Urinary bladder (tissue), 4 donors: Measurements from ENCODE around the gene BCL6B. TPM values are rescaled to one million over a fixed set of nuclear protein-coding genes. Genes with fewer than 3 reads are reported as not detected.

ENCODE experiments used
- DNase-seq: peaks from one replicate; pipeline ENCODE4 v3.0.0-alpha.2; 2015; ENCODE audit errors: extremely low spot score
- H3K27ac ChIP-seq: one replicate; pipeline ENCODE4 v1.5.1; 2013; ENCODE audit warnings: low read depth, mild to moderate bottlenecking, moderate library complexity
- H3K36me3 ChIP-seq: one replicate; pipeline ENCODE4 v1.6.1; 2013; ENCODE audit warnings: mild to moderate bottlenecking, moderate library complexity; ENCODE audit not compliant: insufficient read depth
- H3K4me1 ChIP-seq: one replicate; pipeline ENCODE4 v1.6.1; 2013; ENCODE audit warnings: mild to moderate bottlenecking, moderate library complexity; ENCODE audit not compliant: insufficient read depth
- H3K4me3 ChIP-seq: one replicate; pipeline ENCODE4 v1.5.1; 2013; ENCODE audit warnings: low read depth, low read length
- WGBS: extraction: QIAGEN DNeasy Blood & Tissue Kit; methylation state at CpG from one replicate; pipeline ENCODE4 v1.1.7; 2013; 5-methylcytosine and 5-hydroxymethylcytosine counted together
- polyA plus RNA-seq: library from polyadenylated mRNA; stranded (reverse); fragments of 200-250 nt; gene quantifications from one replicate; pipeline ENCODE4 v1.2.3, GENCODE V29; 2013
- total RNA-seq: library from RNA; depleted of rRNA; stranded (reverse); fragments of >200 nt; gene quantifications from one replicate; pipeline ENCODE4 v1.2.3, GENCODE V29; 2014
- donor health status: healthy with polysubstance abuse.
- donor health status: healthy.

BCL6B gene
- total and polyA plus RNA-seq, 2 donors: 9.9 to 12.5 TPM

DNA sequence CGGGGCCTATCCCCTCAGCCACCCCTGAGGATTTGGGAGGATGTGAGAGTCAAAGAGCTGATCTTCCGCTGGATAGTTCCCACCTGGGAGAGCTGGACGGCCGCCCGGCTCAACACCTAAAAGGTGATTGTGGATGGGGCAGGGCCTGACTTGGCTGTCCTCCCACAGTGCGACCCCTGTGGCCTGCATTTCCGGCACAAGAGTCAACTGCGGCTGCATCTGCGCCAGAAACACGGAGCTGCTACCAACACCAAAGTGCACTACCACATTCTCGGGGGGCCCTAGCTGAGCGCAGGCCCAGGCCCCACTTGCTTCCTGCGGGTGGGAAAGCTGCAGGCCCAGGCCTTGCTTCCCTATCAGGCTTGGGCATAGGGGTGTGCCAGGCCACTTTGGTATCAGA lies 4.5 kb downstream of the BCL6B start:
- Histone ChIP-seq H3K36me3 (no peaks in the 10 kb centered on the region), H3K4me1 (no peaks in the 10 kb centered on the region), H3K4me3 (no peak overlapping the region), H3K27ac (no peak overlapping the region)
- DNase-seq: no peak
- WGBS: 64% methylated on average over 13 of the region's 13 CpGs

GRCh38 chr17:7029096-7029495 lies 6.2 kb downstream of the BCL6B start:
- WGBS: 75% methylated on average over 3 of the region's 3 CpGs
- Histone ChIP-seq H3K27ac (no peak overlapping the region), H3K36me3 (no peaks in the 10 kb centered on the region)

DNA sequence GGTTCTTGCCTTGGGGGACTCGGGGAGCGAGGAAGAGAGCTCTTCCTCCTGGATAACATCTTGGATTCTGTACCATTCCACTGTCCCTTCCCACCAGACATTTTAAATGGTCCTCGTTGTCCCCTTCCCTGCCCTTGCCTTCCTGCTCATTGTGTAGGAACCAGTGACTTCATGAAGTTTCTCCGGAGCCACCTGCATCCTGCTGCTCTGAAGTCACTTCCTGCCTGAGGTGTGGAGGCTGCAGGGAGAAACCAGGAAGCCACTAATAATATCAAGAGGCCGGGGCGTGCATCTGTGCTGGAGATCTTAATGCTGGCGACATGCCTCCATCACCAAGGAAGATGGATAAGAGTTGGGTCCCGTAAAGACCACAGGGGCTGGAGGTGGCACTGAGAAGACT lies 6.8 kb downstream of the BCL6B start:
- no peak for DNase-seq
- H3K4me1 ChIP-seq: no peaks in the 10 kb centered on the region
- H3K36me3 ChIP-seq: no peaks in the 10 kb centered on the region
- no peak overlapping the region for H3K4me3 ChIP-seq
- no peak overlapping the region for H3K27ac ChIP-seq
- 72% methylated on average over 8 of the region's 8 CpGs for WGBS

More at GRCh38 chr17:7029096-7029495, 6.2 kb downstream of the BCL6B start:
- DNase-seq: no peak
- H3K4me3 ChIP-seq: no peak overlapping the region
- no peaks in the 10 kb centered on the region for H3K4me1 ChIP-seq

GRCh38 chr17:7034955-7035590 lies 12.2 kb downstream of the BCL6B start:
- DNase-seq: no peak
- no peaks in the 10 kb centered on the region for H3K36me3 ChIP-seq
- peaks cover 2% of the 10 kb centered on the region for H3K4me1 ChIP-seq
- 20% methylated on average over 7 of the region's 7 CpGs for WGBS
- H3K4me3 ChIP-seq: peak overlapping the region; percentile 50
- H3K27ac ChIP-seq: peak overlapping the region; percentile 60

DNA sequence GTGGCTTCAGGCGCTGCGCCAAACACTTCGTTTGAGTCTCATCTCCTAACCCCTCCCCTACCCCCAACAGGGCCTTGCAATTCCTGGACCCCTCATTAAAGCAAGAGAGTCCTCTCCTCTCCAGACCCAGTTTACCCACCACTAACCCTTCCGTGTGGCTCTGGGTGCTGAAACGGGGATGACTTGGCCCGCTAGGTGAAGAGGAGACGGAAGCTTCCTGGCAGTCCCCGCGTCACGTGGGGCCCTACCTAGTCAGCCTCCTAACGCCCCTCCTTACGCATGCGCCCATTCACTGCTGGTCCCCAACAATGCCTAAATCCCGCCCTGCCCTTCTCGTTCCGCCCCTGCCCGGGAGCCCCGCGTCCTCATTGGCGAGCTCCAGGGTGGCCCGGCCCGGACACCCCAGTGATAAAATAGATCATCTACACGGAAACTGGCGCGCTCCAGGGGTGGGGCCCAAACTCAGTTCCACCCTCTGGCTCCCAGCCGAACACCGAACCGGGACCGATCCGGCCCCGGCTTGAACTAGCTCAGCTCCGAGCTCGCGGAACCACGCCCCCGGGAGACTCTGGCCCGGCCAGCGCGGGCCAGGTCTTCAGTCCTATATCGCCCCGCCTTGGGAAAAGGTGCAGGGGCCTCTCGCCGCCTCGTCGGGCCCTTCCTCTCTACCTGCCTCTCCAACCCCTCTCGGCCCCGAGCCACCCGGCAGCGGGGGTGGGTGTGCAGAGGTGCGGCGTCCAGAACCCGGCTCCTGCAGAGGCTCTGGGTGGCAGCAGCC lies 12.9 kb downstream of the BCL6B start, which contains the start of gene SLC16A13:
TSS of gene SLC16A13 (plus strand) at position 425 of the 778 bp plus-strand sequence. CDS start 368 bp downstream, outside the sequence.
- under 1% methylated on average over 52 of the region's 52 CpGs for WGBS

GRCh38 chr17:7038025-7038862 lies 15.4 kb downstream of the BCL6B start:
- H3K4me3 ChIP-seq: no peak overlapping the region
- WGBS: 83% methylated on average over 19 of the region's 19 CpGs
- DNase-seq: no peak
- peaks cover 3% of the 10 kb centered on the region for H3K4me1 ChIP-seq
- H3K36me3 ChIP-seq: no peaks in the 10 kb centered on the region
- no peak overlapping the region for H3K27ac ChIP-seq

More for the DNA sequence above, 12.9 kb downstream of the BCL6B start, which contains the start of gene SLC16A13:
- peak within 1 kb of the TSS; percentile 60 for H3K27ac ChIP-seq
- H3K36me3 ChIP-seq: no peaks in the 10 kb centered on the region
- H3K4me3 ChIP-seq: peak within 1 kb of the TSS; percentile 50
- H3K4me1 ChIP-seq: peaks cover 2% of the 10 kb centered on the region
- peak; percentile 91 for DNase-seq

GRCh38 chr17:7039832-7040231 lies 17.0 kb downstream of the BCL6B start:
- Histone ChIP-seq H3K4me3 (no peak overlapping the region), H3K4me1 (peaks cover 3% of the 10 kb centered on the region), H3K27ac (no peak overlapping the region), H3K36me3 (no peaks in the 10 kb centered on the region)
- 94% methylated on average over 5 of the region's 5 CpGs for WGBS
- DNase-seq: no peak

- H3K27ac ChIP-seq: no peak overlapping the region
- peaks cover 2% of the 10 kb centered on the region for H3K4me1 ChIP-seq
- WGBS: 33% methylated on average over 43 of the region's 43 CpGs
- no peak for DNase-seq
- peak overlapping the region; percentile 21 for H3K4me3 ChIP-seq
- no peaks in the 10 kb centered on the region for H3K36me3 ChIP-seq
Measured at GRCh38 chr17:7041607-7042500, 19.0 kb downstream of the BCL6B start.

GRCh38 chr17:7042501-7043181 lies 19.8 kb downstream of the BCL6B start:
- H3K36me3 ChIP-seq: no peaks in the 10 kb centered on the region
- peaks cover 2% of the 10 kb centered on the region for H3K4me1 ChIP-seq
- WGBS: 12% methylated on average over 53 of the region's 53 CpGs
- DNase-seq: no peak
- H3K27ac ChIP-seq: no peak overlapping the region
- H3K4me3 ChIP-seq: peak overlapping the region; percentile 21

DNA sequence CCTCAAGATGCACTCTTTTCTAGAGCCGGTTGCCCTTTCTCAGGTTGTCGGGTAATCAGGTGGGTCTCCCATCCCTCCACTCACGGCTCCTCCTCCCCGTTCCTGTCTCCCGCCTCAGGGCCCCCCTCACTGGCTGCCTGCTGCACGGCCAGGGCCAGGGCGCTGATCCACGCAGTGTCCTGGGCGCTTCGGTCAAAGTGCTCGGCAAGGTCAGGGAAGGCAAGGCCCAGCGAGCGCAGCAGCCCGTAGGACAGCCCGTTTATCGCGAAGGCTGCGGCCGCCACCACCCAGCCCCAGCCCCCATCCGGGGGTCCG lies 20.3 kb downstream of the BCL6B start:
- Histone ChIP-seq H3K36me3 (no peaks in the 10 kb centered on the region), H3K27ac (no peak overlapping the region), H3K4me3 (peak overlapping the region; percentile 22), H3K4me1 (peaks cover 2% of the 10 kb centered on the region)
- DNase-seq: no peak
- 7% methylated on average over 21 of the region's 21 CpGs for WGBS

DNA sequence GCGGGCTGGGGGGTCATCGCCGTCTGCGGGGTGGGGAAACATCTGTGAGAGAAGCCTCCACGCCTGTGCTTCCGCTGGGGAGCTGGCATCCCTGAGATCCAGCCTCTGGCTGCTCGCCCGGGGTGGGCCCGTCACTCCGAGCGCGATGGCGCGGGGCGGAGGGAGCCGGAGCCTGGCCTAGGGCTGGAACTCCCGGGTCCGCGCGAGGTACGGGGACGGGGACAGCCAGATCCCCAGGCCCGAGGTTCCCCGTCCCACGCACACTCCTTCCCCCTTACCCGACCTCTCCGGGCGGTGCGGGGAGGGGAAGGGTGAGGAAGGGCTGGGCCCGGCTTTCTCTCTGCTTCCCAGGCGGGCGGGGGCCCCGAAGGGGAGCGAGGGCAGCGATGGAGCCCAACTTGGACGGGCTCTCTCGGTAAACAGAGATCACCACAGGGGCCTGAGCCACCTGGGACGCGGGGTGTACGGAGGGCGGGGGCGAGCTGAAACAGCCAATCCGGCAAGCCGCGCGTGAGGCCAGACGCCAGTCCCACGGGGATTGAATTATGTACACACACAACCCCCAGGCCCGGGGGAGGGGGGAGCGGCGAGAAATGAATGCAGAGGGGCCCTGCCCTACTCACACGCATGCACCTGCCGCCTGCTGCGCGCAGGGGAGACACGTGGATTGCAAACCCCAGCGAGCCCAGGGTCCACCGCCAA lies 20.8 kb downstream of the BCL6B start, which contains the start of gene SLC16A11:
TSS of gene SLC16A11 (minus strand) at position 596 of the 702 bp plus-strand sequence. CDS start at position 17, 579 bp downstream.
- 3% methylated on average over 58 of the region's 58 CpGs for WGBS
- Histone ChIP-seq H3K4me1 (peaks cover 2% of the 10 kb centered on the region), H3K4me3 (peak within 1 kb of the TSS; percentile 22), H3K27ac (no peak within 1 kb of the TSS), H3K36me3 (no peaks in the 10 kb centered on the region)
- DNase-seq: no peak
